ENCODE results near the gene RAD51.
A peak's percentile ranks its signal among the peaks of the same experiment; 100 is the strongest.

RAD51 gene

GRCh38 chr15:40767838-40768500 is 73.0 kb downstream of the RAD51 start (continued):
- TF ChIP-seq CSDC2 (CRISPR knock-in tag; IDR thresholded peaks at IDR 0.05) = no peak
- no peak for TF ChIP-seq BACH2 (CRISPR knock-in tag; IDR thresholded peaks at IDR 0.05; ENCODE audit: borderline replicate concordance)
- no peak for TF ChIP-seq PATZ1 (CRISPR knock-in tag; IDR thresholded peaks at IDR 0.05; ENCODE audit: borderline replicate concordance)
- no peak for TF ChIP-seq CSRNP3 (CRISPR knock-in tag; IDR thresholded peaks at IDR 0.05)
- no peak for TF ChIP-seq ZFP30 (CRISPR knock-in tag; IDR thresholded peaks at IDR 0.05)
- TF ChIP-seq ZNF565 (CRISPR knock-in tag; conservative IDR thresholded peaks at IDR 0.05; ENCODE audit: low read depth) = no peak
- no peak for TF ChIP-seq GLIS3 (CRISPR knock-in tag; IDR thresholded peaks at IDR 0.05)
- no peak for TF ChIP-seq ISL1 (CRISPR knock-in tag; IDR thresholded peaks at IDR 0.05)

GRCh38 chr15:40768521-40769273 is 73.7 kb downstream of the RAD51 start:
- TF ChIP-seq RARB (CRISPR knock-in tag; IDR thresholded peaks at IDR 0.05) = no peak
- TF ChIP-seq CSDC2 (CRISPR knock-in tag; IDR thresholded peaks at IDR 0.05) = no peak
- no peak for TF ChIP-seq OSR1 (CRISPR knock-in tag; IDR thresholded peaks at IDR 0.05)
- TF ChIP-seq CREB5 (CRISPR knock-in tag; IDR thresholded peaks at IDR 0.05; ENCODE audit: low read depth) = no peak
- no peak for TF ChIP-seq ARNTL (CRISPR knock-in tag; IDR thresholded peaks at IDR 0.05; ENCODE audit: borderline replicate concordance, low read depth)
- no peak for TF ChIP-seq ZNF565 (CRISPR knock-in tag; conservative IDR thresholded peaks at IDR 0.05; ENCODE audit: low read depth)
- no peak for TF ChIP-seq ZNF70 (CRISPR knock-in tag; IDR thresholded peaks at IDR 0.05)
- no peak for TF ChIP-seq BACH2 (CRISPR knock-in tag; IDR thresholded peaks at IDR 0.05; ENCODE audit: borderline replicate concordance)
- TF ChIP-seq SNAI2 (CRISPR knock-in tag; IDR thresholded peaks at IDR 0.05) = no peak
- no peak for TF ChIP-seq ESRRG (CRISPR knock-in tag; IDR thresholded peaks at IDR 0.05)
- no peak for TF ChIP-seq GLIS3 (CRISPR knock-in tag; IDR thresholded peaks at IDR 0.05)
- no peak for ATAC-seq

- TF ChIP-seq ARNTL (CRISPR knock-in tag; IDR thresholded peaks at IDR 0.05; ENCODE audit: borderline replicate concordance, low read depth) (no peak), PPARA (CRISPR knock-in tag; IDR thresholded peaks at IDR 0.05; ENCODE audit: borderline replicate concordance) (no peak), BACH2 (CRISPR knock-in tag; IDR thresholded peaks at IDR 0.05; ENCODE audit: borderline replicate concordance) (no peak), TOX (CRISPR knock-in tag; IDR thresholded peaks at IDR 0.05; ENCODE audit: borderline replicate concordance) (no peak)
- ATAC-seq = peak; percentile 73
These were observed 74.5 kb downstream of the RAD51 start, which contains the start of gene C15orf62 for GRCh38 chr15:40769274-40770146. C15orf62 (plus strand) TSS chr15:40769980; CDS start chr15:40770496, 516 bp downstream.

- no peak for ATAC-seq
- TF ChIP-seq ZNF565 (CRISPR knock-in tag; conservative IDR thresholded peaks at IDR 0.05; ENCODE audit: low read depth) (no peak), PATZ1 (CRISPR knock-in tag; IDR thresholded peaks at IDR 0.05; ENCODE audit: borderline replicate concordance) (no peak), POU6F1 (CRISPR knock-in tag; IDR thresholded peaks at IDR 0.05; ENCODE audit: borderline replicate concordance, low read depth) (no peak), TOX (CRISPR knock-in tag; IDR thresholded peaks at IDR 0.05; ENCODE audit: borderline replicate concordance) (no peak), CSDC2 (CRISPR knock-in tag; IDR thresholded peaks at IDR 0.05) (no peak), PPARA (CRISPR knock-in tag; IDR thresholded peaks at IDR 0.05; ENCODE audit: borderline replicate concordance) (no peak), CREB5 (CRISPR knock-in tag; IDR thresholded peaks at IDR 0.05; ENCODE audit: low read depth) (no peak), GLIS3 (CRISPR knock-in tag; IDR thresholded peaks at IDR 0.05) (no peak)
These were observed 75.3 kb downstream of the RAD51 start for GRCh38 chr15:40770147-40770721.

Data from SK-N-SH treated with all-trans-retinoic acid at 6 μM for 48 hours (cell line).